ENCODE measurements around the gene EEPD1.

DNA sequence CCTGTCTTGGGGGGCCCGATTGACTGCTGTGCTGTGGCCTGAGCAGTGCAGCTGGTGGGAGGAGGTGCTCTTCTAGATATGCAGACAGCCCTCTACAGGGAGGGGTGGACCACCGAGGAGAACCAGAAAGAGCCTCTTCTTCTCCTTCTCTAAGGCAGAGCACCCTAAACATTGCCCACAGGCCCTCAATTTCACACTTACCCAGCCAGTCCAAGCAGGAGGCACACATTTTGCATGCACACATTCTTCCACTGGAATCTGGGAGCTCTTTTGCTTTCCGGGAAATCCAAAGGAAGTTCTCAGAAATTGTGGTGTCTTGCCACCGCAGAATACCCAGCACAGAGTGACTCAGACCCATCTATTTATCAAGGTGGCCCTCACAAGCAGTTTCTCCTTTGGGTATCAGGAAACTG, 45.8 kb downstream of the EEPD1 start:
- no peak for TF ChIP-seq POLR2A (IDR thresholded peaks at IDR 0.05)
- TF ChIP-seq, protein P1, sequence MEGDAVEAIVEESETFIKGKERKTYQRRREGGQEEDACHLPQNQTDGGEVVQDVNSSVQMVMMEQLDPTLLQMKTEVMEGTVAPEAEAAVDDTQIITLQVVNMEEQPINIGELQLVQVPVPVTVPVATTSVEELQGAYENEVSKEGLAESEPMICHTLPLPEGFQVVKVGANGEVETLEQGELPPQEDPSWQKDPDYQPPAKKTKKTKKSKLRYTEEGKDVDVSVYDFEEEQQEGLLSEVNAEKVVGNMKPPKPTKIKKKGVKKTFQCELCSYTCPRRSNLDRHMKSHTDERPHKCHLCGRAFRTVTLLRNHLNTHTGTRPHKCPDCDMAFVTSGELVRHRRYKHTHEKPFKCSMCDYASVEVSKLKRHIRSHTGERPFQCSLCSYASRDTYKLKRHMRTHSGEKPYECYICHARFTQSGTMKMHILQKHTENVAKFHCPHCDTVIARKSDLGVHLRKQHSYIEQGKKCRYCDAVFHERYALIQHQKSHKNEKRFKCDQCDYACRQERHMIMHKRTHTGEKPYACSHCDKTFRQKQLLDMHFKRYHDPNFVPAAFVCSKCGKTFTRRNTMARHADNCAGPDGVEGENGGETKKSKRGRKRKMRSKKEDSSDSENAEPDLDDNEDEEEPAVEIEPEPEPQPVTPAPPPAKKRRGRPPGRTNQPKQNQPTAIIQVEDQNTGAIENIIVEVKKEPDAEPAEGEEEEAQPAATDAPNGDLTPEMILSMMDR (IDR thresholded peaks at IDR 0.05) = no peak
